Esophagus squamous epithelium (tissue), 5 donors: ENCODE data around the gene DENND5B. TPM values are rescaled to one million over a fixed set of nuclear protein-coding genes. Genes with fewer than 3 reads are reported as not detected.

ENCODE experiments used
- DNase-seq: peaks from one replicate; lab custom pipeline; 2025; lab: John Stamatoyannopoulos, UW
- H3K27ac ChIP-seq, 4 donors: fragments of 200-600 bp; sonication (generic); one replicate each; pipeline ENCODE4 v1.5.1; 2016 to 2019; ENCODE audit warnings: mild to moderate bottlenecking in 1 of 4
- H3K27me3 ChIP-seq, 4 donors: fragments of 200-600 bp; sonication (generic); 1 replicate in 3 of 4; 2 replicates in 1 of 4; pipeline versions ENCODE4 v1.5.1 to v1.6.0; 2017 to 2021; ENCODE audit warnings: antibody characterized with exemption in 1 of 4
- H3K36me3 ChIP-seq, 3 donors: fragments of 200-600 bp; sonication (generic); one replicate each; pipeline ENCODE4 v1.5.1; 2016 to 2019
- H3K4me1 ChIP-seq, 3 donors: fragments of 200-600 bp; sonication (generic); one replicate each; pipeline ENCODE4 v1.5.1; 2017 to 2019
- H3K4me3 ChIP-seq, 4 donors: fragments of 200-600 bp; sonication (generic); 1 replicate in 3 of 4; 2 replicates in 1 of 4; pipeline ENCODE4 v1.5.1; 2016 to 2019; ENCODE audit warnings: mild to moderate bottlenecking in 2 of 4, moderate library complexity in 1 of 4
- H3K9me3 ChIP-seq, 3 donors: fragments of 200-600 bp; sonication (generic); one replicate each; pipeline ENCODE4 v1.5.1; 2016 to 2019
- CTCF ChIP-seq, 6 experiments: fragments of 450-650 bp in 4 of 6; fragments of 200-600 bp in 2 of 6; sonication (generic) in 2 of 6; IDR thresholded peaks; one replicate each; pipeline ENCODE4 v1.5.1; 2016 to 2019; ENCODE audit warnings: antibody characterized with exemption in 6 of 6, mild to moderate bottlenecking in 4 of 6, moderate library complexity in 4 of 6
- POLR2A ChIP-seq, 4 donors: fragments of 450-650 bp; IDR thresholded peaks; one replicate each; pipeline ENCODE4 v1.6.1; 2017; ENCODE audit warnings: antibody characterized with exemption in 4 of 4, mild to moderate bottlenecking in 4 of 4, moderate library complexity in 3 of 4
- WGBS, 2 donors: methylation state at CpG; one replicate each; pipeline ENCODE4 v1.1.5; 2018; 5-methylcytosine and 5-hydroxymethylcytosine counted together
- intact Hi-C: fragments of 100-400 bp; cut with DNase I; formaldehyde crosslinking; loops from one replicate; pipeline ENCODE4 v1.15.0; 2022
- total RNA-seq, 4 donors: library from RNA; depleted of rRNA; stranded (reverse); fragments of >200 nt; gene quantifications; one replicate each; pipeline ENCODE4 v1.1.0, GENCODE V29; 2016
- donor health status: DM: yes; HTN: yes; CAD: no.

DENND5B gene
- total RNA-seq, 4 donors from 2014 or later, result 0.38 to 5.3 (median 1.5) TPM

GRCh38 chr12:31525496-31526157, 65.3 kb downstream of the DENND5B start:
- TF ChIP-seq POLR2A (IDR thresholded peaks at IDR 0.05), result no peak
- TF ChIP-seq CTCF (IDR thresholded peaks at IDR 0.05), result no peak
- intact Hi-C loops, result no loop called here
- Histone ChIP-seq H3K27ac (no peak overlapping the region), H3K9me3 (no peaks in the 10 kb centered on the region), H3K27me3 (no peaks in the 10 kb centered on the region), H3K36me3 (no peaks in the 10 kb centered on the region), H3K4me3 (no peak overlapping the region), H3K4me1 (no peaks in the 10 kb centered on the region)
- DNase-seq, result no peak
- WGBS, 2 donors, result 77 to 87% methylated on average over 3 of the region's 3 CpGs

GRCh38 chr12:31524791-31525495, 66.0 kb downstream of the DENND5B start:
- Histone ChIP-seq H3K4me3 (no peak overlapping the region), H3K27ac (no peak overlapping the region), H3K36me3 (no peaks in the 10 kb centered on the region), H3K27me3 (no peaks in the 10 kb centered on the region), H3K9me3 (no peaks in the 10 kb centered on the region), H3K4me1 (no peaks in the 10 kb centered on the region)
- TF ChIP-seq POLR2A (IDR thresholded peaks at IDR 0.05) (no peak), CTCF (IDR thresholded peaks at IDR 0.05) (no peak)
- DNase-seq, result no peak
- 40 to 67% methylated on average over 1 of the region's 1 CpG for WGBS, 2 donors
- intact Hi-C loops, result no loop called here

- TF ChIP-seq POLR2A (IDR thresholded peaks at IDR 0.05) (no peak), CTCF (IDR thresholded peaks at IDR 0.05) (no peak)
- Histone ChIP-seq H3K27me3 (no peaks in the 10 kb centered on the region), H3K4me3 (no peak overlapping the region), H3K4me1 (peaks cover 0 to 12% (median 5%) of the 10 kb centered on the region in 3 donors), H3K36me3 (no peaks in the 10 kb centered on the region), H3K9me3 (no peaks in the 10 kb centered on the region), H3K27ac (no peak overlapping the region)
- intact Hi-C loops, result no loop called here
- DNase-seq, result no peak
- 86 to 94% methylated on average over 2 of the region's 2 CpGs for WGBS, 2 donors
These were observed 67.6 kb downstream of the DENND5B start for GRCh38 chr12:31523306-31523705.

- Histone ChIP-seq H3K27me3 (no peaks in the 10 kb centered on the region), H3K36me3 (no peaks in the 10 kb centered on the region), H3K27ac (no peak overlapping the region), H3K4me3 (no peak overlapping the region), H3K9me3 (no peaks in the 10 kb centered on the region), H3K4me1 (peaks cover 0 to 15% (median 10%) of the 10 kb centered on the region in 3 donors)
- WGBS, 2 donors, result 82 to 83% methylated on average over 7 of the region's 7 CpGs
- intact Hi-C loops, result no loop called here
- no peak for DNase-seq
- no peak for TF ChIP-seq CTCF (IDR thresholded peaks at IDR 0.05)
- TF ChIP-seq POLR2A (IDR thresholded peaks at IDR 0.05), result no peak
These were observed 68.3 kb downstream of the DENND5B start for GRCh38 chr12:31522607-31523006.

- no peak for TF ChIP-seq POLR2A (IDR thresholded peaks at IDR 0.05)
- TF ChIP-seq CTCF (IDR thresholded peaks at IDR 0.05), result no peak
- intact Hi-C loops, result no loop called here
- H3K36me3 ChIP-seq, result no peaks in the 10 kb centered on the region
- no peaks in the 10 kb centered on the region for H3K9me3 ChIP-seq
- H3K27me3 ChIP-seq, result no peaks in the 10 kb centered on the region
- no peak overlapping the region for H3K4me3 ChIP-seq
- H3K27ac ChIP-seq, result no peak overlapping the region
- peaks cover 0 to 16% (median 10%) of the 10 kb centered on the region in 3 donors for H3K4me1 ChIP-seq
- 40 to 56% methylated on average over 1 of the region's 1 CpG for WGBS, 2 donors
- no peak for DNase-seq
These were observed 69.0 kb downstream of the DENND5B start for GRCh38 chr12:31521964-31522363.
